ENCODE measurements around the gene BARX1. TPM values are rescaled to one million over a fixed set of nuclear protein-coding genes. Genes with fewer than 3 reads are reported as not detected.

The BARX1 gene
- total RNA-seq, 2 donors from 2014 or later = 0.29 TPM; not detected in 1

Other genes with a start within 250 kb of the BARX1 start
- gene PTPDC1, start 129.1 kb upstream of the BARX1 start, total RNA-seq = 1 to 10 TPM; 5.1 to 6.8 TPM

Data from natural killer cell treated with Interleukin-12 subunit alpha and Interleukin-12 subunit beta and Interleukin-15 and Interleukin-18, amount 100 ng/mL, for 72 hours (primary cell).